Hepatocyte (in vitro differentiated cells): Measurements from ENCODE around the gene FRG2C. TPM values are rescaled to one million over a fixed set of nuclear protein-coding genes. Genes with fewer than 3 reads are reported as not detected.
"Not testable (repeated sequence)": the region's sequence is repeated elsewhere in the genome, so short reads cannot be mapped to it uniquely, and the experiment has no call there.

Source experiments
- DNase-seq: peaks from one replicate; pipeline ENCODE4 v3.0.0-alpha.2; 2016; ENCODE audit warnings: low spot score
- H2AFZ ChIP-seq: fragments of 200-600 bp; sonication (generic); 2 replicates; pipeline ENCODE4 v1.6.0; 2016; ENCODE audit warnings: antibody characterized with exemption, mild to moderate bottlenecking
- H3K27ac ChIP-seq: fragments of 200-600 bp; sonication (generic); 2 replicates; pipeline ENCODE4 v1.5.1; 2016; ENCODE audit warnings: mild to moderate bottlenecking
- H3K27me3 ChIP-seq: fragments of 200-600 bp; sonication (generic); 2 replicates; pipeline ENCODE4 v1.6.1; 2016
- H3K36me3 ChIP-seq: fragments of 200-600 bp; sonication (generic); replicated peaks from 2 replicates; pipeline ENCODE4 v1.5.1; 2016; ENCODE audit warnings: low read depth; ENCODE audit not compliant: insufficient read depth
- H3K4me1 ChIP-seq: fragments of 200-600 bp; sonication (generic); 2 replicates; pipeline ENCODE4 v1.5.1; 2016; ENCODE audit warnings: mild to moderate bottlenecking, moderate library complexity; ENCODE audit not compliant: insufficient read depth
- H3K4me2 ChIP-seq: fragments of 200-600 bp; sonication (generic); 2 replicates; pipeline ENCODE4 v1.6.0; 2016
- H3K4me3 ChIP-seq: fragments of 200-600 bp; sonication (generic); 2 replicates; pipeline ENCODE4 v1.5.1; 2016; ENCODE audit warnings: mild to moderate bottlenecking
- H3K79me2 ChIP-seq: fragments of 200-600 bp; sonication (generic); 2 replicates; pipeline ENCODE4 v1.6.0; 2017; ENCODE audit warnings: mild to moderate bottlenecking
- H3K9me2 ChIP-seq: fragments of 200-600 bp; sonication (generic); replicated peaks from 2 replicates; pipeline ENCODE4 v1.6.0; 2017; ENCODE audit warnings: mild to moderate bottlenecking; ENCODE audit not compliant: insufficient read depth
- H3K9me3 ChIP-seq: fragments of 200-600 bp; sonication (generic); 2 replicates; pipeline ENCODE4 v1.5.1; 2016; ENCODE audit warnings: low read depth, mild to moderate bottlenecking
- H4K20me1 ChIP-seq: fragments of 200-600 bp; sonication (generic); 2 replicates; pipeline ENCODE4 v1.6.0; 2016; ENCODE audit warnings: mild to moderate bottlenecking; ENCODE audit not compliant: insufficient read depth, poor library complexity, severe bottlenecking
- CTCF ChIP-seq: fragments of 200-600 bp; sonication (generic); IDR thresholded peaks from 2 replicates; pipeline ENCODE4 v1.5.1; 2016; ENCODE audit warnings: antibody characterized with exemption, mild to moderate bottlenecking; ENCODE audit not compliant: poor library complexity
- EZH2 ChIP-seq: fragments of 200-600 bp; sonication (generic); IDR thresholded peaks from 2 replicates; pipeline ENCODE4 v1.6.1; 2016; ENCODE audit warnings: antibody characterized with exemption, mild to moderate bottlenecking, borderline replicate concordance
- EZH2phosphoT487 ChIP-seq: fragments of 200-600 bp; sonication (generic); IDR thresholded peaks from one replicate; pipeline ENCODE4 v1.6.1; 2018; ENCODE audit warnings: antibody characterized with exemption, mild to moderate bottlenecking, low read depth, moderate library complexity; ENCODE audit not compliant: unreplicated experiment, severe bottlenecking
- WGBS: methylation state at CpG from one replicate; pipeline ENCODE4 v1.1.6; 2016; ENCODE audit warnings: low lambda C conversion rate; ENCODE audit errors: missing lambda C conversion rate; 5-methylcytosine and 5-hydroxymethylcytosine counted together
- polyA plus RNA-seq: library from polyadenylated mRNA; unstranded; fragments of >200 nt; fragmentation: Nextera tagmentation; extraction: Ambion mirVana; gene quantifications from 2 replicates; pipeline ENCODE4 v1.2.1, GENCODE V29; 2016
- total RNA-seq: library from RNA; depleted of rRNA; stranded (reverse); fragments of >200 nt; gene quantifications from 2 replicates; pipeline ENCODE4 v1.2.3, GENCODE V29; 2014

FRG2C gene
- total and polyA plus RNA-seq, 2 experiments from 2014 or later: 0.39 TPM; not detected in 1

- Histone ChIP-seq H2AFZ (no peak overlapping the region), H3K36me3 (no peaks in the 10 kb centered on the region), H3K4me1 (no peaks in the 10 kb centered on the region), H4K20me1 (no peaks in the 10 kb centered on the region), H3K9me3 (no peaks in the 10 kb centered on the region), H3K4me2 (no peak overlapping the region), H3K27ac (no peak overlapping the region), H3K4me3 (no peak overlapping the region), H3K27me3 (peaks cover 16% of the 10 kb centered on the region), H3K79me2 (no peaks in the 10 kb centered on the region), H3K9me2 (no peaks in the 10 kb centered on the region)
- WGBS: 87% methylated on average over 9 of the region's 9 CpGs
- no peak for DNase-seq
- TF ChIP-seq EZH2phosphoT487 (no peak), EZH2 (no peak), CTCF (no peak)
Measured at GRCh38 chr3:75650191-75650590, 13.9 kb upstream of the FRG2C start.

GRCh38 chr3:75655101-75655904 lies 8.8 kb upstream of the FRG2C start:
- not testable (repeated sequence) for H2AFZ ChIP-seq, H3K4me1 ChIP-seq, H3K9me3 ChIP-seq, H3K4me3 ChIP-seq, H4K20me1 ChIP-seq, DNase-seq, H3K27ac ChIP-seq, H3K36me3 ChIP-seq, H3K9me2 ChIP-seq, H3K79me2 ChIP-seq
- 14% methylated on average over 29 of the region's 50 CpGs for WGBS
- peaks cover 44% of the 10 kb centered on the region for H3K27me3 ChIP-seq
- TF ChIP-seq EZH2: peak; percentile 69
- peak overlapping the region; percentile 46 for H3K4me2 ChIP-seq

GRCh38 chr3:75655956-75656355 lies 8.2 kb upstream of the FRG2C start:
- H3K4me1 ChIP-seq, DNase-seq, H2AFZ ChIP-seq, H3K9me2 ChIP-seq, H3K36me3 ChIP-seq, H4K20me1 ChIP-seq, H3K27ac ChIP-seq, H3K79me2 ChIP-seq, H3K4me3 ChIP-seq, H3K9me3 ChIP-seq, H3K4me2 ChIP-seq: not testable (repeated sequence)
- 42% methylated on average over 7 of the region's 7 CpGs for WGBS
- H3K27me3 ChIP-seq: peaks cover 50% of the 10 kb centered on the region

- TF ChIP-seq CTCF (peak; percentile 52), EZH2 (peak; percentile 60)
- Histone ChIP-seq H3K4me3 (peak overlapping the region; percentile 21), H3K27ac (peak overlapping the region; percentile 73), H2AFZ (peak overlapping the region; percentile 73), H3K27me3 (peaks cover 53% of the 10 kb centered on the region), H3K4me2 (peak overlapping the region; percentile 91)
- H3K9me3 ChIP-seq, H3K79me2 ChIP-seq, H3K36me3 ChIP-seq, H3K9me2 ChIP-seq, H4K20me1 ChIP-seq, H3K4me1 ChIP-seq: not testable (repeated sequence)
- 2% methylated on average over 28 of the region's 42 CpGs for WGBS
- DNase-seq: peak; percentile 69
Measured at GRCh38 chr3:75658411-75659107, 5.6 kb upstream of the FRG2C start.

- H3K79me2 ChIP-seq, H3K4me3 ChIP-seq, H4K20me1 ChIP-seq, H3K9me2 ChIP-seq, H3K36me3 ChIP-seq, H3K9me3 ChIP-seq, DNase-seq, H3K4me1 ChIP-seq: not testable (repeated sequence)
- Histone ChIP-seq H3K27me3 (peaks cover 53% of the 10 kb centered on the region), H3K4me2 (peak overlapping the region; percentile 91), H3K27ac (peak overlapping the region; percentile 73), H2AFZ (peak overlapping the region; percentile 73)
Measured at GRCh38 chr3:75659108-75659433, 5.1 kb upstream of the FRG2C start.

GRCh38 chr3:75665626-75666025 lies 1.5 kb downstream of the FRG2C start:
- 85% methylated on average over 9 of the region's 9 CpGs for WGBS

More at GRCh38 chr3:75665626-75666025, 1.5 kb downstream of the FRG2C start:
- H3K9me2 ChIP-seq, H3K79me2 ChIP-seq, H3K27ac ChIP-seq, H4K20me1 ChIP-seq, H3K36me3 ChIP-seq, H3K4me3 ChIP-seq, H3K9me3 ChIP-seq, H3K4me2 ChIP-seq, H2AFZ ChIP-seq, H3K4me1 ChIP-seq, DNase-seq: not testable (repeated sequence)
- peaks cover 45% of the 10 kb centered on the region for H3K27me3 ChIP-seq
